GM19351 (cell line): ENCODE measurements around the gene HLA-DOA.

Experiments used
- ATAC-seq: cut with Tn5 transposase; IDR thresholded peaks from one replicate; pipeline ENCODE4 v1.9.1; 2021; ENCODE audit warnings: mild to moderate bottlenecking, moderate library complexity; ENCODE audit not compliant: unreplicated experiment

Gene HLA-DOA

DNA sequence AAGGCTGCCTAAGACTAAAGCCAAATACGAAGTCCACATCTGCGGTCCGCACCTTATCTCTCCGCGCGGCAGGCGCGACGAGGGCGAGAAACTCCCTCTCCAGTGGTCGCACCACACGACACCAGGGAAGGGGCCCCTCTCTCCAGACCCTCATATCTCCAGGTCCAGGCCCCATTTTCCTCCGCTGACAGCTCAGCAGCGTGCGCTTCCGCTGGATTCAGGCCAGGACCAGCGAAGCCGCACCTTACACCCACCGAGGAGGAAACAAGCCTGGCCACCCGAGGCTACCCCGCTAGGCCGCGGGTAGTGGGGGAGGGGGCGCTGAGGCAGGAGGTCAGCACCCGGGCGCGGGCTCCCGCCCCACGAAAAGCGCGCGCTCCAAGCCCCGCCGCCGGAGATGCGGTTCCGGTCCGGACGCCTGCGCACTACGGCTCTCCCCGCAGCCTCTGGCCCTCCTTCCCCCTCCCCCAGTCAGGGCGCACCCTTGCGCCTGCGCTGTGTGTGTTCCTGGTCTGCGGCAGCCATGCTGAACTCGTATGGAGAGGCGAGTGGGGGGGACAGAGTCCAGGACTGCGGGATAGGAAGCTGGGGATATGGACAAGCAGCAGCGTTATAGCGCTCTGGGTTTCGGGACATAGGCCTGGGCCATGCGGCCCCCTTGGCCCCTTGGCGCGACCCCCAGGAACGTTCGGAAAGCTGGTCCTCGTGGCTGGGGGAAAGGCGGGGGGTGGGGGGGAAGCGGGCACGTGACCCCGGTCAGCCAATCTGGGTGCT, 41.1 kb downstream of the HLA-DOA start, which contains the start of gene BRD2:
Gene BRD2 (plus strand): TSS at position 502 of the 774 bp plus-strand sequence. CDS start 4,305 bp downstream, outside the sequence.
- ATAC-seq: peak; percentile 37

DNA sequence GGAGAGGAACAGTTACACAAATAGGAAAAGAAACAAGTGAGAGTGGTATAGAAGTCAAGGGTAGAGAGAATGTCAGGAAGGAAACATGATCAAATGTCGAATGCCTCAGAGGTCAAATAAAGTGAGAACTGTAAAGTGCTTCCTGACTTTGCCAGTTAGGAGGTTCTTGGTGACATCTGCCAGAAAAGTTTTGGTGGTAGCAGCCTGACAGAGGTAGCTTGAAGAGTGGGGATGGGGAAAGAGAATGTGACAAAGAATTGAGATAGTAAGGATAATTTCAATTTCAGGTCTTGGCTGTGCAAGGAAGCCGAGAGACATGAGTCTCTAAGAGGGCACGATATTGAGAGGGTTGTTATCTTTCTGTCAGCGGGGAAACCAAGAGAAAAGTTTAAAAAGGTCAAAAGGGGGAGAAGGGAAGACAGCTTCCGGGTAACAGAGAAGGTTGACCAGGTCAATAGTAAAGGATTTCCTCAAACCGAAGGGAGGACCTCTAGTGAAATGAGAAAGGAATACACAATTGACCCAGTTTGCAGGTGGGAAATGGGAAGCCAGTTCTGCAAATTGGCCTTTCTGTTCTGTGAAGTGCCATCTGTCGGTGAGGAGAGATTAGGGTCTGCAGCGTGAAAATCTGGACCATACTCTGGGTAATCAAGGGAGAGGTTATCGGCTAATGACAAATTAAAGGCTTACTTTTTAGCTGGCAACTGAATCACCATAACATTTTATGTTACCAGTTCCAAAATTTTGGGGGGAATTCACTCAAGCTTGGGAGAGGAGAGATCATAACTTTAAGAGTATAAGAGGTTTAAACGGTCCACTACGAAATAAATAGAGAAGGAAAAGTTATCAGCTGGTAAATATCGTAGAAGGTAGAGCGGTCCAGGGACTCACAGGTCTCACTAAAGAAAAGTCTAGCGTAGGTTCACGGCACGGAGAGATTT, 42.0 kb downstream of the HLA-DOA start:
- ATAC-seq: no peak

DNA sequence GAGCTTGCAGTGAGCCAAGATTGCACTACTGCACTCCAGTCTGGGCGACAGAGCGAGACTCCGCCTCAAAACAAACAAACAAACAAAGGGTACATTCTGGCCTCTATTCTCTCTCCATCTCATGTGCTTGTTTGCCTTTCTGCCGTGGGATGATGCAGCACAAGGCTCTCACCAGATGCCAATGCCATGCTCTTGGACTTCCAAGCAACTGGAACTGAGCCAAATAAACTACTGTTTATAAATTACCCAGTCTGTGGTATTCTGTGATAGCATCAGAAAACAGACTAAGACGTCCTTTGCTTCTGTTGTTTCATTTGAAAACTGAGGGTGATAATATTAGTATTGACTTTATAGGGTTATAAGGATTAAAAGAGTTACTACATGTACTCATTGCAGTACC, 44.6 kb downstream of the HLA-DOA start:
- ATAC-seq: no peak

DNA sequence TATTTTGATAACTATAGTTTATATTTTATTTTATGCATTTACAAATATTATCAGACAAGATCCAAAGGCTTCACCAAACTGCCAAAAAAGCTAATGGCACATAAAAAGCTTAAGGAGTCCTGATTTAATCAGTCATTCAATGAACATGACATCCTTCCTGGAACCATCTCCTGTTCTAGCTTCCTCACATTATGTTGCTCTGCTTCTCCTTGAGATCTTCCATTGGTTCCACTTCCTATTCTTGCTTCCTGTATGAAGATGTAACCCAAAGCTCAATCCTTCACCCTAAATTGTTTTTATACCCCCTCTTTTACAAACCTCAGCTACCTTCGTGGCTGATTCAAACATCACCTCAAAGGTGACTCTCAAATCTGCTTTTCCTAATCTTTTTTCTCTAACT, 45.5 kb downstream of the HLA-DOA start:
- ATAC-seq: no peak

DNA sequence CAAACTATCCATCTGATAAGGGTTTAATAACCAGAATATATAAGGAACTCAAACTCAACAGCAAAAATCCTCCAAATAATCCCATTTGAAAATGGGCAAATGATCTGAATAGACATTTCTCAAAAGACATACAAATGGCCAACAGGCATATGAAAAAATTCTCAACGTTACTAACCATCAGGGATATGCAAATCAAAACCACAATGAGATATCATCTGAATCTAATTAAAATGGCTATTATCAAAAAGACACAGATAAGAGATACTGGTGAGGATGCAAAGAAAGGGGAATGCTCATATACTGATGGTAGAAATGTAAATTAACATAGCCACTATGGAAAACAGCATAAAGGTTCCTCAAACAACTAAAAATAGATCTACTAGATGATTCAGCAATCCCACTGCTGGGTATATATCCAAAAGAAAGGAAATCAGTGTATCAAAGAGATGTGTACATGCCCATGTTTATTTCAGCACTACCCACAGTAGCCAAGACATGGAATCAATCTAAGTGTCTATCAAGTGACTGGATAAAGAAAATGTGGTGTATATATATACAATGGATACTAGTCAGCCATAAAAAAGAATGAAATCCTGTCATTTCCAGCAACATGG, 47.1 kb downstream of the HLA-DOA start:
- no peak for ATAC-seq

DNA sequence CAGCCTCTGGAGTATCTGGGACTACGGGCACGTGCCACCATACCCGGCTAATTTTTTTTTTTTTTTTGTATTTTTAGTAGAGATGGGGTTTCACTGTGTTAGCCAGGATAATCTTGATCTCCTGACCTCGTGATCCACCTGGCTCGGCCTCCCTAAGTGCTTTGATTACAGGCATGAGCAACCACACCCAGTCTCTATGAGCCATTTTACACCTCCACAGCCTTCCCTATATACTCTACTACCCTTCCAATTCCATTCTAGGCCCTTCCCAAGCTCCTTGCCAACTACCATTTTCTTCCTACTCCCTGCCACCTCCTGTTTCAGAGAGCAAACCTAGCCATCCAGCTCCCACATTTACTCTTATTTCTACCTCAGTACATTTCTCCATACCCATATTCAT, 48.8 kb downstream of the HLA-DOA start:
- no peak for ATAC-seq

DNA sequence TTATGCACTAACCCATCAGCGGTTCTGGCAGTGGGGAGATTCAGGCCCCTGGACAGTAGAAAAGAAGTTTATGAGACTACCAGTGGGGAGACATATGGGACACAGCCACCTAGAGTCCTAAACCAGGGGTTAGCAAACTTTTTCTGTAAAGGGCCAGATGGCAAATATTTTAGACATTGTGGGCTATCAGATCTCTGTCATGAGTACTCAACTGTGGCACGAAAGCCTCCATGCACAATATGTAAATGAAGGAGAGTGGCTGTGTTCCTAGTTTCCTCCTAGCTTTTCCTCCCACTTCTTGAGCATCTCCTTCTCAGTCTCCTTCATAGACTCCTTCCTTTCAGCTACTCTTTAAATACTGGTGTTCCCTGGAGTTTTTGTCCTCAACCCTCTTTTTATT, 53.2 kb downstream of the HLA-DOA start:
- no peak for ATAC-seq

DNA sequence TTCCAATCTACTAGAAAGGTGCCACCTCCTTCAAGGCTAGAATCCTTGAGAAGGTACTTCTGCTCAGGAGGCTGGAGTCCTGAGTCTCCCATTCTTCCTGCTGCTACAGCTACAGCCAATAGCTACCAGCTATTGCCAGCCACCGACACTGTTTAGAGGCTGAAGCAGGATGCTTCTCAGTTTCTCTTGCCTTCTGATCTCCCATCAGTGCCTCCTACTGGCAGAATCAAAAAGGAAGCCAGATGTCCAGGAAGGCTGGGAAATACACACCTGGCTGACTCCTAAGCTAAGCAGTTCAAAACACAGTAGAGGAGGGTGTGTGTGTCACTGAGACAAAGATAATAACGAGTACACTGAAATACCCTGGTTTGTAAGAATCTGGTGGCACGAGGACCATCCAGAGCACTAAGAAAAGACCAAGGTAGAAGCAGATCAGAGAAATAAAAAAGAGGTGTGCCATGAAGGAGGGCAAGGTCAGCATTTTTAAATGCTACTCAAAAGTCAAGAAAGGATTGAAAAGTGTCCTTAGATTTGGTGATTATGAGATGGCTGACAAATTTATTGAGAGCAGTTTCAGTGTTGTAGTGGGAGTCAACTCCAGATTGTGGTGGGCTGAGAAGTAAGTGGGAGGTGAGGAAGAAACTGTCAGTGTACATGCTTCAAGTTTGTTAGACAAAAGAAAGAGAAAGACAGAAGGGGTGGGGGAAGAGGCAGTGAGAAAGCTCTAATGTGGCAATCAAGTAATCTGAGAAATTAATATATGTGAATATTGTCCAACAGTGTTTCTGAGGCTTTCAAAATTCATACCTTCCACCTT, 54.2 kb downstream of the HLA-DOA start:
- ATAC-seq: no peak

DNA sequence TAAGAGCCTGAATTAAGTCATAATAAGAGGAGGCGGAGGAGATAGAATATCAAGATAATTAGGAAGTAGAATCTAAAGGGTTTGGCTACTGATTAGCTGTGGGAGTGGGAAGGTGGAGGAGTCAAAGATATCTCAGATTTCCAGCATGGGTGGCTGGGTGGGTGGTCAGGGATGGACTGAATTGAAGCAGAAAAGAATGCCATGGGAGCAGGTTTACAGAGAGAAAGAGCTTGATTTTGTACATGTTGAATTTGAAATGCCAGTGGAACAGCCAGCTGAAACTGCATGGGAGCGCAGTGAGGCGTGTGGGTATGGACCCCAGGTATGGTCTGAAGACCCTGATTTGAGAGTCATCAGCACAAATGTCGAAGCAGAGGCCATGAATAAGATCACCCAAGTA, 55.1 kb downstream of the HLA-DOA start:
- ATAC-seq: no peak
